HEK293T (cell line): ENCODE results near the gene ARL15.

Experiments
- CTCF ChIA-PET: fragments of 350-600 bp; formaldehyde crosslinking; extraction: SDS; loops from one replicate; lab custom pipeline; 2021; ENCODE audit warnings: antibody characterized with exemption, inconsistent platforms; lab: Yijun Ruan, JAX
- POLR2A ChIA-PET: fragments of 350-600 bp; formaldehyde crosslinking; extraction: SDS; loops from one replicate; lab custom pipeline; 2020; ENCODE audit warnings: antibody characterized with exemption, inconsistent platforms; lab: Yijun Ruan, JAX
- DNase-seq: peaks from one replicate; pipeline ENCODE4 v3.0.0; 2012; ENCODE audit warnings: mixed read lengths; ENCODE audit errors: extremely low spot score
- ARNT ChIP-seq: fragments of 450-650 bp; IDR thresholded peaks from 2 replicates; pipeline ENCODE4 v1.6.1; 2017; ENCODE audit warnings: mild to moderate bottlenecking
- BHLHE40 ChIP-seq: fragments of 450-650 bp; IDR thresholded peaks from 2 replicates; pipeline ENCODE4 v1.6.1; 2016; ENCODE audit warnings: mild to moderate bottlenecking, moderate library complexity, borderline replicate concordance
- CTBP1 ChIP-seq: fragments of 450-650 bp; IDR thresholded peaks from 2 replicates; pipeline ENCODE4 v1.6.1; 2016; ENCODE audit warnings: borderline replicate concordance
- ELF4 ChIP-seq: fragments of 450-650 bp; IDR thresholded peaks from 2 replicates; pipeline ENCODE4 v1.6.1; 2017; ENCODE audit warnings: antibody characterized with exemption
- FOXA1 ChIP-seq: fragments of 450-650 bp; IDR thresholded peaks from 2 replicates; pipeline ENCODE4 v1.6.1; 2016; ENCODE audit warnings: mild to moderate bottlenecking
- FOXK2 ChIP-seq: fragments of 450-650 bp; IDR thresholded peaks from 2 replicates; pipeline ENCODE4 v1.6.1; 2016; ENCODE audit warnings: mild to moderate bottlenecking
- FOXM1 ChIP-seq: fragments of 450-650 bp; IDR thresholded peaks from 2 replicates; pipeline ENCODE4 v1.6.1; 2017; ENCODE audit warnings: mild to moderate bottlenecking, borderline replicate concordance
- HDGF ChIP-seq: fragments of 450-650 bp; IDR thresholded peaks from 2 replicates; pipeline ENCODE4 v1.6.1; 2017; ENCODE audit warnings: antibody characterized with exemption, borderline replicate concordance
- L3MBTL2 ChIP-seq: fragments of 450-650 bp; conservative IDR thresholded peaks from 2 replicates; pipeline ENCODE4 v1.6.1; 2016; ENCODE audit warnings: mild to moderate bottlenecking
- NFRKB ChIP-seq: fragments of 450-650 bp; IDR thresholded peaks from 2 replicates; pipeline ENCODE4 v1.6.1; 2016; ENCODE audit warnings: mild to moderate bottlenecking, moderate library complexity
- PKNOX1 ChIP-seq: fragments of 450-650 bp; IDR thresholded peaks from 2 replicates; pipeline ENCODE4 v1.6.1; 2016
- SP1 ChIP-seq: fragments of 450-650 bp; IDR thresholded peaks from 2 replicates; pipeline ENCODE4 v1.6.1; 2017
- SUZ12 ChIP-seq: fragments of 450-650 bp; IDR thresholded peaks from 2 replicates; pipeline ENCODE4 v1.6.1; 2016; ENCODE audit warnings: mild to moderate bottlenecking
- TARDBP ChIP-seq: fragments of 450-650 bp; IDR thresholded peaks from 2 replicates; pipeline ENCODE4 v1.6.1; 2016
- ZNF384 ChIP-seq: fragments of 450-650 bp; IDR thresholded peaks from 2 replicates; pipeline ENCODE4 v1.6.1; 2016

ARL15 gene

GRCh38 chr5:54298947-54299346 is 11.4 kb downstream of the ARL15 start:
- TF ChIP-seq HDGF, result no peak
- TF ChIP-seq ZNF384, result no peak
- no peak for TF ChIP-seq FOXK2
- no peak for TF ChIP-seq BHLHE40
- no peak for TF ChIP-seq NFRKB
- no peak for TF ChIP-seq TARDBP
- TF ChIP-seq FOXM1, result no peak
- no peak for DNase-seq
- POLR2A ChIA-PET, result interaction anchor here (0.6 kb wide), 2 partner anchors 41 to 438 kb away, joined by 3 read pairs; no protein-coding TSS in a partner anchor
- CTCF ChIA-PET, result interaction anchor here (0.6 kb wide), 1 partner anchor 868 kb away, joined by 3 read pairs; no protein-coding TSS in a partner anchor

- no peak for DNase-seq
- POLR2A ChIA-PET, result interaction anchor here (1.0 to 1.3 kb wide), 2 partner anchors 14 to 15 kb away, joined by 4 to 6 read pairs; partner anchors contain the start of gene ARL15
- TF ChIP-seq HDGF (no peak), NFRKB (no peak), BHLHE40 (no peak), SP1 (no peak), CTBP1 (no peak)
- CTCF ChIA-PET, result interaction anchor here (1.0 kb wide), 1 partner anchor 123 kb away, joined by 3 read pairs; no protein-coding TSS in a partner anchor
These were observed 14.0 kb downstream of the ARL15 start for GRCh38 chr5:54296386-54296785.

GRCh38 chr5:54295651-54296276 is 14.6 kb downstream of the ARL15 start:
- TF ChIP-seq SUZ12, result no peak
- TF ChIP-seq PKNOX1, result 0 out of 2 replicates have a peak, but pooled peaks have one; percentile 5
- TF ChIP-seq L3MBTL2, result no peak
- TF ChIP-seq SP1, result no peak
- no peak for DNase-seq
- ChIA-PET CTCF (interaction anchor here (1.0 kb wide), 1 partner anchor 124 kb away, joined by 3 read pairs; no protein-coding TSS in a partner anchor), POLR2A (interaction anchor here (1.0 to 1.3 kb wide), 2 partner anchors 15 to 16 kb away, joined by 4 to 6 read pairs; partner anchors contain the start of gene ARL15)

DNA sequence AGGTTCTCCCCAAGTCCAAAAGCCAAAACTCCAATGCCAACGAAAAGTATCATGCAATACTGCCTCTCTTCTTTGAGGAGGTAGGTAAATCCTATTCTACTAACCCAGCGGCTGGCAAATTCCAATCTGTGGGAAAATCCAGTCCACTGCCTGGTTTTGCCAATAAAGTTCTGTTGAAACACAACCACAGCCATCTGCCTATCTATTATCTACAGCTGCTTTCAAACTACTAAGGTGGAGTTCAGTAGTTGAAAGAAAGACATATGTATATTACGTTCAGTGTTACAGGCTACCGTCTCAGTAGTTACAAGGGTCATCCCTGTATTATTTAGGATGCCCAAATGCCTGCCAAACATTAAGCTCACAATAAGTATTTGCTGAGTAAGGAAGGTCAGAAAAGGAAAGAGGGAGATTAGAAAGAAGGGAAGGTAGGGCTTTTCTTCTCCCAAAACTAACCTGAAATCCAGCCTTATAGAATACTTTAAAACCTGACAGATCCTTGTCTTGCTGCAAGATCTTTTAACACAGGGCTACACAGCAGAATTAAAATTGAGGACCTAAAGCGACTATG is 16.2 kb downstream of the ARL15 start:
- POLR2A ChIA-PET, result interaction anchor here (0.6 to 1.8 kb wide), 2 partner anchors 16 to 21 kb away, joined by 3 to 7 read pairs; partner anchors contain the start of gene ARL15
- CTCF ChIA-PET, result no interaction called here
- TF ChIP-seq ZNF384, result no peak
- no peak for TF ChIP-seq ELF4
- no peak for TF ChIP-seq FOXA1
- TF ChIP-seq FOXK2, result no peak
- no peak for TF ChIP-seq TARDBP
- DNase-seq, result no peak

GRCh38 chr5:54292866-54293265 is 17.5 kb downstream of the ARL15 start:
- TF ChIP-seq SP1 (no peak), PKNOX1 (peak; percentile 78)
- ChIA-PET CTCF (no interaction called here), POLR2A (interaction anchor here (1.8 kb wide), 1 partner anchor 18 kb away, joined by 7 read pairs; the partner anchor contains the start of gene ARL15)
- DNase-seq, result no peak

GRCh38 chr5:54291498-54291897 is 18.9 kb downstream of the ARL15 start:
- no peak for DNase-seq
- no peak for TF ChIP-seq SUZ12
- no peak for TF ChIP-seq FOXM1
- no peak for TF ChIP-seq CTBP1
- TF ChIP-seq HDGF, result no peak
- no peak for TF ChIP-seq FOXK2
- no peak for TF ChIP-seq FOXA1
- no peak for TF ChIP-seq NFRKB
- TF ChIP-seq ARNT, result no peak
- no peak for TF ChIP-seq SP1
- no peak for TF ChIP-seq ZNF384
- TF ChIP-seq BHLHE40, result no peak
- no peak for TF ChIP-seq PKNOX1
- no peak for TF ChIP-seq ELF4
- TF ChIP-seq TARDBP, result no peak
- CTCF ChIA-PET, result no interaction called here
- POLR2A ChIA-PET, result no interaction called here

DNA sequence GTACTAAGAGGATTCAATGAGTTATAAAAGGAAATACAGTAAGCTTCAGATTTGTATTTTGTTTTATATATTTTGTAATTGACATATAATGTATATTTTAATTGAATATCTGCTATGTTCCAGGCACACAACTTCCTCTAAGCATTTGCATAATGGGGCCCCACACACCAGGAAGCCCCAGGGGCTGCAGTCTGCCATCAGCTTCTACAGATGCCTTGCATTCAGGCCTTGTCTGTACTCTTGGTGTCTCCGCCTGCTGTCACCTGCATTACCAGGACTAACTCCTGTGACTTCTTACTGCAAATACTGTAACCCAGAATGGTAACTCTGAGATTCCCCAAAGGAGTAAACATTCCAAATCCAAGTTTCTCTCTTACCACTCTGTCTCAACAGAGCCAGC is 20.6 kb downstream of the ARL15 start:
- DNase-seq, result no peak
- ChIA-PET CTCF (no interaction called here), POLR2A (no interaction called here)
- TF ChIP-seq HDGF, result no peak
- no peak for TF ChIP-seq ELF4
- TF ChIP-seq FOXK2, result no peak
- TF ChIP-seq TARDBP, result no peak
- TF ChIP-seq CTBP1, result no peak
- no peak for TF ChIP-seq ARNT
- no peak for TF ChIP-seq FOXM1
- no peak for TF ChIP-seq BHLHE40
